KBM-7 (cell line): Measurements from ENCODE around the gene SFN.

Source experiments
- DNase-seq: peaks from one replicate; pipeline ENCODE4 v3.0.0-alpha.2; 2015
- in situ Hi-C: fragments of 300-500 bp; cut with MboI; formaldehyde crosslinking; loops from 2 replicates; pipeline ENCODE4 v1.14.3; 2020; ENCODE audit warnings: low sequenced_read_pairs, low pct_unique_long_range_greater_than_20kb, mixed read lengths

SFN gene

GRCh38 chr1:26907071-26907917 lies 44.3 kb downstream of the SFN start:
- no peak for DNase-seq

DNA sequence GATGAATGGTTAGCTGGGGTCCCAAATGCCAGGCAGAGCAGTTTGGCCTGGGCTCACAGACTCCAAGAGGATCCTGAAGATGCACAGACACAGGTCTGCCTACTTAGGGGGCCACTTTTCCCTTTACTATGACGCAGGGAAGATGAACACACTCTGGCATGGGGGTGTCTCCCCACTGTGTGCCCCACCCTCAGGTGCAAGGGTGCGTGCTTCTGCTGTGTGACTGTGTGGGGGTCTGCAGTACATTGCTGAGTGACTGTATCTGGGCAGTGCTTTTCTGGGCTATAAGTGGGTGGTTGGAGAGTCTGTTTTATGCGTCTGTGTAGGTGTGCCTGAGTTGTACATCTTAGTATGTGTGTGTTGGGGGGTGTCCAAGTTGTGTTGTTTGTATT lies 47.0 kb downstream of the SFN start:
- no peak for DNase-seq
- in situ Hi-C loops: no loop called here

More at GRCh38 chr1:26907071-26907917, 44.3 kb downstream of the SFN start:
- in situ Hi-C loops: no loop called here

DNA sequence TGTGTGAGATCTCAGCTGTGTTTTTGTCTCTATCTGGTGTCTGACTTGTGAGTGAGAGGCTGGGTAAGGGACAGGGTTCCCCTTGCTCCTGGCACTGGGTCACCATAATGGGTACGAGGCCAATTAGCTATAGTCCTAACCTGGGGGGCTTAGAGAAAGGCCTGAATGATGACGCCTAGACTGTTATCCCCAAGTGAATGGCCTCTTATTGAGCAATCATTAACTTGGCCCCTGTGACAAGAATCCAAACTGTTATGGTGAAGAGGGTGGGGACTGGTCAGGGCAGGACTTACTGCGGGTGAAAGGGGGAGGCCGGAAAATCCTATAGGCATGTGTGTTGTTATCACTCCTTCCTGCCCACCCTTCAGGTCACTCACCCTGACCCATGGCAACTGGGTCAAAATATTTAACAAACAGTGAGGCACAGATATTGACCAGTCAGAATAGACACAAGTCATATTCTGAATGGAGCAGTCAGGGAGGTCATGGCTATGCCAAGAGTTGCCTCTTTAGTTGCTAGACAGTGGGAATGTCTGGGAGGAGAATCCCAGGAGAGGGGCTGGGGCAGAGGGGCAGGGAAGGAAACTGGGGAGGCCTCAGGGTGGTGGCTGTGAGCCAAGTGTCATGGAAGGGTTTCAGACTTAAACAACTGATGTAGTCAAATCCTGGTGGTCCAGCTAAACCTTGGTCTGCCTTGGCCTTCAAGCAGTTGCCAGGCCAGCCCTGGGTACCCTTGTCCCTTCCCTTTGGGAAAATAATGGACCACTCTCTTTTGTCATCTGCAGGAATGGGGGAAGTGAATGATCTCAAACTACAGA lies 47.6 kb downstream of the SFN start:
- in situ Hi-C loops: no loop called here
- DNase-seq: no peak

- in situ Hi-C loops: no loop called here
- DNase-seq: no peak
These were observed 48.6 kb downstream of the SFN start for GRCh38 chr1:26911399-26912146.

DNA sequence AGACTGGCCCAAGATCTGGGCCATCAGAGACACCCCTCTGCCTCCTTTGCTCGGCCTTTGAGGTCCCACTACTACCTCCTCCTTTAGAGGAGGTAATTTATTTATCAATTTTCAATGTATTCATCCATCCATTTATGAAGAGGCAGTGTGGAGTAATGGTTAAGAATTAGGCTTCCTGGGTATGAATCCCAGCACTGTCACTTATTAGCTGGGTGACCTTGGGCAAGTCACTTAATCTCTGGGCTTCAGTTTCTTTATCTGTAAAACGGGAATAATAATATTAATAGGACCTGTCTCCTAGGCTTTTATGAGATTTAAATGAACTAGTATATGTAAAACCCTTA lies 49.2 kb downstream of the SFN start:
- in situ Hi-C loops: no loop called here
- no peak for DNase-seq

GRCh38 chr1:26913389-26913753 lies 50.4 kb downstream of the SFN start:
- in situ Hi-C loops: no loop called here
- no peak for DNase-seq
